ENCODE results near the gene LMTK3.
A peak's percentile ranks its signal among the peaks of the same experiment; 100 is the strongest.

The LMTK3 gene

GRCh38 chr19:48469934-48470680 lies 41.5 kb downstream of the LMTK3 start:
- no peak for DNase-seq

GRCh38 chr19:48469289-48469881 lies 42.2 kb downstream of the LMTK3 start, which contains the start of gene CYTH2:
Gene CYTH2, plus strand, starts transcription at chr19:48469369. Its CDS starts 139 bp downstream, at chr19:48469508.
- peak; percentile 82 for DNase-seq

- DNase-seq = peak; percentile 99
Observed at GRCh38 chr19:48468772-48469288, 42.8 kb downstream of the LMTK3 start.

- no peak for DNase-seq
Observed at GRCh38 chr19:48466561-48467325, 44.9 kb downstream of the LMTK3 start.

- DNase-seq = no peak
Observed at GRCh38 chr19:48465215-48465614, 46.4 kb downstream of the LMTK3 start.

- no peak for DNase-seq
Observed at GRCh38 chr19:48461982-48462655, 49.5 kb downstream of the LMTK3 start.

- DNase-seq = no peak
Observed at GRCh38 chr19:48461651-48461981, 50.0 kb downstream of the LMTK3 start.

GRCh38 chr19:48458016-48458415 lies 53.6 kb downstream of the LMTK3 start:
- no peak for DNase-seq

GRCh38 chr19:48456864-48457263 lies 54.8 kb downstream of the LMTK3 start:
- DNase-seq = no peak

GRCh38 chr19:48455908-48456562 lies 55.6 kb downstream of the LMTK3 start:
- no peak for DNase-seq

GRCh38 chr19:48455171-48455907 lies 56.3 kb downstream of the LMTK3 start, which contains the start of gene KCNJ14:
Gene KCNJ14, plus strand, starts transcription at chr19:48455574. Its CDS starts 6,151 bp downstream, at chr19:48461725.
- no peak for DNase-seq

- no peak for DNase-seq
Observed at GRCh38 chr19:48454150-48454730, 57.4 kb downstream of the LMTK3 start.

GRCh38 chr19:48452289-48453190 lies 59.1 kb downstream of the LMTK3 start:
- no peak for DNase-seq

- no peak for DNase-seq
Observed at GRCh38 chr19:48451624-48452023, 60.0 kb downstream of the LMTK3 start.

- no peak for DNase-seq
Observed at GRCh38 chr19:48450863-48451262, 60.8 kb downstream of the LMTK3 start.

- DNase-seq = no peak
Observed at GRCh38 chr19:48450441-48450840, 61.2 kb downstream of the LMTK3 start.

GRCh38 chr19:48448563-48448962 lies 63.1 kb downstream of the LMTK3 start:
- no peak for DNase-seq

GRCh38 chr19:48446579-48446978 lies 65.1 kb downstream of the LMTK3 start:
- no peak for DNase-seq

GRCh38 chr19:48445606-48446481 lies 65.8 kb downstream of the LMTK3 start, which contains the start of gene GRWD1:
Gene GRWD1, plus strand, starts transcription at chr19:48445983. Its CDS starts 23 bp downstream, at chr19:48446006.
- peak; percentile 95 for DNase-seq
